GM12878 (cell line): ENCODE measurements around the gene ARAF. TPM values are rescaled to one million over a fixed set of nuclear protein-coding genes. Genes with fewer than 3 reads are reported as not detected.

Experiments
- ATAC-seq: fragments of 200-7000 bp; cut with Tn5 transposase; 3 replicates; pipeline ENCODE4 v1.9.1; 2020; ENCODE audit warnings: mild to moderate bottlenecking, moderate library complexity
- BruUV-seq: library from RNA; stranded (reverse); fragments of 400-500 nt; replicated peaks from 2 replicates; lab custom pipeline; 2021; lab: Mats Ljungman, UMichigan
- CTCF ChIA-PET: fragments of 300-600 bp; sonication (Branson Sonifier 250); formaldehyde crosslinking; extraction: SDS; loops from one replicate; lab custom pipeline; 2021; ENCODE audit warnings: inconsistent platforms; lab: Yijun Ruan, JAX
- POLR2A ChIA-PET: fragments of 350-600 bp; formaldehyde crosslinking; extraction: SDS; loops from one replicate; lab custom pipeline; 2021; ENCODE audit warnings: inconsistent platforms; lab: Charles Lee
- RAD21 ChIA-PET: fragments of 300-600 bp; sonication (Branson Sonifier 250); formaldehyde crosslinking; loops from one replicate; lab custom pipeline; 2023; ENCODE audit warnings: antibody characterized with exemption; ENCODE audit not compliant: unreplicated experiment; lab: Charles Lee
- SMC1A ChIA-PET: fragments of 300-600 bp; sonication (Branson Sonifier 250); formaldehyde crosslinking; loops from one replicate; lab custom pipeline; 2023; ENCODE audit not compliant: unreplicated experiment, uncharacterized antibody; lab: Charles Lee
- DNase-seq: peaks from one replicate; pipeline ENCODE4 v3.0.0-alpha.2; 2011; ENCODE audit warnings: low read depth, low spot score
- FAIRE-seq: peaks from 3 replicates; lab custom pipeline; 2011; peaks lifted over from hg19 to GRCh38; lab: Jason Lieb, UNC
- H2AFZ ChIP-seq: 2 replicates; pipeline ENCODE4 v1.6.0; 2011; ENCODE audit warnings: low read depth, low read length, control low read depth; ENCODE audit not compliant: control insufficient read depth
- H3K27ac ChIP-seq: 2 replicates; pipeline ENCODE4 v1.5.1; 2011; ENCODE audit warnings: control low read depth; ENCODE audit not compliant: control insufficient read depth, insufficient read depth
- H3K27me3 ChIP-seq, 2 experiments: replicated peaks in 1 of 2; 2 replicates each; pipeline versions ENCODE4 v1.6.0 to v1.6.1; 2011; ENCODE audit warnings: low read length in 1 of 2; ENCODE audit not compliant: control insufficient read depth in 2 of 2, insufficient read depth in 2 of 2
- H3K36me3 ChIP-seq, 2 experiments: 2 replicates each; pipeline ENCODE4 v1.5.1; 2011; ENCODE audit warnings: low read length in 1 of 2; ENCODE audit not compliant: control insufficient read depth in 2 of 2, insufficient read depth in 2 of 2
- H3K4me1 ChIP-seq: 2 replicates; pipeline ENCODE4 v1.6.1; 2011; ENCODE audit warnings: mild to moderate bottlenecking, low read length, moderate library complexity, mixed read lengths; ENCODE audit not compliant: control insufficient read depth, insufficient read depth
- H3K4me2 ChIP-seq: 2 replicates; pipeline ENCODE4 v1.6.0; 2011; ENCODE audit warnings: control low read depth; ENCODE audit not compliant: control insufficient read depth, insufficient read depth
- H3K4me3 ChIP-seq: fragments of 200-600 bp; sonication (generic); 2 replicates; pipeline ENCODE4 v1.5.1; 2016
- H3K79me2 ChIP-seq: 2 replicates; pipeline ENCODE4 v1.6.0; 2011; ENCODE audit warnings: low read length; ENCODE audit not compliant: control insufficient read depth, insufficient read depth
- H3K9ac ChIP-seq: 2 replicates; pipeline ENCODE4 v1.8.0; 2011; ENCODE audit warnings: low read length, control low read depth, mixed read lengths; ENCODE audit not compliant: control insufficient read depth, insufficient read depth
- H3K9me3 ChIP-seq: replicated peaks from 3 replicates; pipeline ENCODE4 v1.5.1; 2011; ENCODE audit warnings: mild to moderate bottlenecking, low read length; ENCODE audit not compliant: control insufficient read depth, insufficient read depth
- H4K20me1 ChIP-seq: 2 replicates; pipeline ENCODE4 v1.6.0; 2011; ENCODE audit not compliant: control insufficient read depth, insufficient read depth
- E4F1 ChIP-seq: fragments of 450-650 bp; IDR thresholded peaks from 2 replicates; pipeline ENCODE4 v1.6.1; 2018; ENCODE audit warnings: borderline replicate concordance, mild to moderate bottlenecking; ENCODE audit not compliant: partially characterized antibody
- MEF2B ChIP-seq: fragments of 450-650 bp; IDR thresholded peaks from 2 replicates; pipeline ENCODE4 v1.6.1; 2018; ENCODE audit warnings: mild to moderate bottlenecking, moderate library complexity; ENCODE audit not compliant: partially characterized antibody, poor library complexity, severe bottlenecking
- PBX3 ChIP-seq: IDR thresholded peaks from 2 replicates; pipeline ENCODE4 v1.6.1; 2011; ENCODE audit warnings: mild to moderate bottlenecking, low read depth, low read length, moderate library complexity; ENCODE audit not compliant: insufficient replicate concordance
- SMARCA5 ChIP-seq: fragments of 450-650 bp; IDR thresholded peaks from 2 replicates; pipeline ENCODE4 v1.6.1; 2017; ENCODE audit warnings: mild to moderate bottlenecking
- ZSCAN29 ChIP-seq: fragments of 450-650 bp; IDR thresholded peaks from 2 replicates; pipeline ENCODE4 v1.6.1; 2017; ENCODE audit warnings: mild to moderate bottlenecking, moderate library complexity
- WGBS: methylation state at CpG from one replicate; pipeline ENCODE4 v1.1.6; 2016; ENCODE audit warnings: low lambda C conversion rate; ENCODE audit not compliant: insufficient replicate concordance, insufficient coverage; ENCODE audit errors: missing lambda C conversion rate; 5-methylcytosine and 5-hydroxymethylcytosine counted together
- in situ Hi-C: fragments of 300-500 bp; cut with MboI; formaldehyde crosslinking; loops from 9 replicates; pipeline ENCODE4 v1.14.3; 2018; ENCODE audit warnings: mixed read lengths
- intact Hi-C: fragments of 100-400 bp; cut with micrococcal nuclease; formaldehyde crosslinking; loops from one replicate; pipeline ENCODE4 v1.14.2; 2022; ENCODE audit not compliant: unreplicated experiment
- polyA plus RNA-seq, 11 experiments: library from polyadenylated mRNA; depleted of rRNA in 4 of 11; unstranded in 6 of 11; stranded (reverse) in 5 of 11; fragments of >200 nt; fragmentation: Nextera tagmentation in 4 of 11; fragmentation: Illumina TruSeq in 1 of 11; extraction: Ambion mirVana in 4 of 11; extraction: Trizol in 1 of 11; gene quantifications; 1 replicate in 1 of 11; 2 replicates in 10 of 11; pipeline versions ENCODE4 v1.2.1 to v1.2.3, GENCODE V29; 2011 to 2016; ENCODE audit warnings: inconsistent platforms in 2 of 11, missing spikeins in 2 of 11, low read depth in 1 of 11
- total RNA-seq, 4 experiments: library from RNA; depleted of rRNA in 3 of 4; stranded (reverse); fragments of >200 nt in 3 of 4; fragmentation: Illumina TruSeq in 1 of 4; extraction: Trizol in 1 of 4; gene quantifications; 2 replicates each; pipeline versions ENCODE4 v1.2.1 to v1.2.3, GENCODE V29; 2013 to 2021

The ARAF gene
- total and polyA plus RNA-seq, 10 of the 15 experiments (the other 5 are each of a cell fraction or from before 2014, with no cell fraction given) = 5.0 to 79.2 (median 39.1) TPM

GRCh38 chrX:47585273-47585672 lies 24.3 kb downstream of the ARAF start:
- Histone ChIP-seq H3K36me3 (no peaks in the 10 kb centered on the region), H3K4me3 (no peak overlapping the region), H3K27ac (no peak overlapping the region), H3K4me1 (no peaks in the 10 kb centered on the region), H3K27me3 (no peaks in the 10 kb centered on the region), H3K79me2 (no peaks in the 10 kb centered on the region; the same call in 1 of the 2 replicates), H2AFZ (no peak overlapping the region), H4K20me1 (no peaks in the 10 kb centered on the region), H3K9me3 (no peaks in the 10 kb centered on the region), H3K9ac (no peak overlapping the region), H3K4me2 (no peak overlapping the region)
- BruUV-seq = no TSS peak
- TF ChIP-seq E4F1 = no peak
- WGBS = 69% methylated on average over 16 of the region's 16 CpGs
- CTCF ChIA-PET = no interaction called here
- SMC1A ChIA-PET = no interaction called here
- FAIRE-seq (no peak), ATAC-seq (no peak), DNase-seq (no peak)
- POLR2A ChIA-PET = no interaction called here
- RAD21 ChIA-PET = no interaction called here
- in situ Hi-C loops (no loop called here), intact Hi-C loops (no loop called here)

GRCh38 chrX:47586043-47586787 lies 25.2 kb downstream of the ARAF start:
- H3K27ac ChIP-seq = no peak overlapping the region
- FAIRE-seq = no peak

More at GRCh38 chrX:47586043-47586787, 25.2 kb downstream of the ARAF start:
- Histone ChIP-seq H3K79me2 (no peaks in the 10 kb centered on the region; the same call in 1 of the 2 replicates), H3K36me3 (no peaks in the 10 kb centered on the region), H3K9ac (no peak overlapping the region), H3K27me3 (no peaks in the 10 kb centered on the region), H2AFZ (no peak overlapping the region), H3K4me2 (no peak overlapping the region), H4K20me1 (no peaks in the 10 kb centered on the region), H3K9me3 (no peaks in the 10 kb centered on the region), H3K4me1 (no peaks in the 10 kb centered on the region), H3K4me3 (no peak overlapping the region)
- DNase-seq (no peak), ATAC-seq (no peak)
- RAD21 ChIA-PET = no interaction called here
- BruUV-seq = no TSS peak
- intact Hi-C loops (no loop called here), in situ Hi-C loops (no loop called here)
- SMC1A ChIA-PET = no interaction called here
- CTCF ChIA-PET = no interaction called here
- 42% methylated on average over 11 of the region's 11 CpGs for WGBS
- TF ChIP-seq SMARCA5 (no peak), PBX3 (no peak), MEF2B (no peak), ZSCAN29 (no peak)
- POLR2A ChIA-PET = no interaction called here
